ENCODE measurements around the gene SNX22. TPM values are rescaled to one million over a fixed set of nuclear protein-coding genes. Genes with fewer than 3 reads are reported as not detected.
A peak's percentile ranks its signal among the peaks of the same experiment; 100 is the strongest.

The SNX22 gene
- total and polyA plus RNA-seq, 9 of the 15 experiments (the other 6 are each of a cell fraction or from before 2014, with no cell fraction given): 0.91 to 3.0 (median 2.0) TPM

DNA sequence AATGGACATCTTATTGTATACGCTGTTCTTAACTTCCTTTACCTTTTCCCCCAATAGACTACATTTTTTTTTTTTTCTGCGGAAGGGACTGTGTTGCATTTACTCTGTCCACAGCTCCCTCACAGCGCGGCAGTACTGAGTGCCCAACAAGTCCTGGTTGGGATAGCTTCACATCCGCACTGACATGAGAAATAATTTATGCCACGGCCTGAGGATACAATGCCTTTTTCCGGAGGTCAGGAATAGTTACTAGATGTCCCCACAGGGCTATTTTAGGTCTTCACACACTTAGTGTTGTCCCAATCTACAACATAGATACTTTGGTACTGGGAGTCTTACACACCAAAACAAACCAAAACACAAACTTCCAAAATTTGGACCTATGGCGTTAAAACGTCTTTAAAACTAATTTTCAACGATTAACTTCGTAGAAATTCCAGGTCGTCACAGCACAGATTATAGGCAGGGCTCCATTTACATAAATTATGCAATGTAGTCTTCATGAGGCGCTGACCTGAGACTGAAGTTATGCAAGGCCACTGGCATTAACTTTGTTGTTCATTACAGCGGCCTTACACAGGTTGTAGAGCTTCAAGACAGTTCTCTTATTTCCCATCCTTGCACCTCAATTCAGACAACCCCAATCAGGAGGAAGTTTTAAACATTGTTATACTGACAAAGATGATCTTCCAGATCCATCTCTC lies 12.3 kb downstream of the SNX22 start (continued):
- TF ChIP-seq MEIS2 (IDR thresholded peaks at IDR 0.05; ENCODE audit: partially characterized antibody) (peak; percentile 9), TSC22D4 (tag; IDR thresholded peaks at IDR 0.05) (no peak), TFAM (CRISPR knock-in tag; conservative IDR thresholded peaks at IDR 0.05) (no peak), DMBX1 (CRISPR knock-in tag; IDR thresholded peaks at IDR 0.05; ENCODE audit: borderline replicate concordance) (0 out of 2 replicates have a peak, but pooled peaks have one; percentile 3), ZEB2 (IDR thresholded peaks at IDR 0.05) (0 out of 2 replicates have a peak, but pooled peaks have one; percentile 23), ZNF644 (tag; IDR thresholded peaks at IDR 0.05; ENCODE audit: low read depth) (no peak), MYC (IDR thresholded peaks at IDR 0.05; ENCODE audit: low read depth, low read length) (no peak), MYC (CRISPR knock-in tag; IDR thresholded peaks at IDR 0.05; ENCODE audit: borderline replicate concordance, low read depth) (0 out of 2 replicates have a peak, but pooled peaks have one; percentile 12), TEAD4 (IDR thresholded peaks at IDR 0.05; ENCODE audit: low read length) (0 out of 2 replicates have a peak, but pooled peaks have one; percentile 7), TEAD4 (CRISPR knock-in tag; IDR thresholded peaks at IDR 0.05; ENCODE audit: borderline replicate concordance) (no peak), ARNT (IDR thresholded peaks at IDR 0.05) (no peak), ZNF79 (CRISPR knock-in tag; IDR thresholded peaks at IDR 0.05; ENCODE audit: low read depth) (no peak), CEBPG (CRISPR knock-in tag; IDR thresholded peaks at IDR 0.05) (peak; percentile 27; the same call in 1 of the 2 replicates), CEBPG (tag; conservative IDR thresholded peaks at IDR 0.05 in 1 of 2, IDR thresholded peaks at IDR 0.05 in 1 of 2) (peak; percentile 53 to 71; a peak in 3 of 4 replicates)
- TF ChIP-seq, protein P1, sequence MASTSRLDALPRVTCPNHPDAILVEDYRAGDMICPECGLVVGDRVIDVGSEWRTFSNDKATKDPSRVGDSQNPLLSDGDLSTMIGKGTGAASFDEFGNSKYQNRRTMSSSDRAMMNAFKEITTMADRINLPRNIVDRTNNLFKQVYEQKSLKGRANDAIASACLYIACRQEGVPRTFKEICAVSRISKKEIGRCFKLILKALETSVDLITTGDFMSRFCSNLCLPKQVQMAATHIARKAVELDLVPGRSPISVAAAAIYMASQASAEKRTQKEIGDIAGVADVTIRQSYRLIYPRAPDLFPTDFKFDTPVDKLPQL (IDR thresholded peaks at IDR 0.05; ENCODE audit: extremely low read depth, insufficient read length): no peak
- TF ChIP-seq, protein P2, sequence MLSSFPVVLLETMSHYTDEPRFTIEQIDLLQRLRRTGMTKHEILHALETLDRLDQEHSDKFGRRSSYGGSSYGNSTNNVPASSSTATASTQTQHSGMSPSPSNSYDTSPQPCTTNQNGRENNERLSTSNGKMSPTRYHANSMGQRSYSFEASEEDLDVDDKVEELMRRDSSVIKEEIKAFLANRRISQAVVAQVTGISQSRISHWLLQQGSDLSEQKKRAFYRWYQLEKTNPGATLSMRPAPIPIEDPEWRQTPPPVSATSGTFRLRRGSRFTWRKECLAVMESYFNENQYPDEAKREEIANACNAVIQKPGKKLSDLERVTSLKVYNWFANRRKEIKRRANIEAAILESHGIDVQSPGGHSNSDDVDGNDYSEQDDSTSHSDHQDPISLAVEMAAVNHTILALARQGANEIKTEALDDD (IDR thresholded peaks at IDR 0.05): 0 out of 2 replicates have a peak, but pooled peaks have one; percentile 6
- TF ChIP-seq, protein P3, sequence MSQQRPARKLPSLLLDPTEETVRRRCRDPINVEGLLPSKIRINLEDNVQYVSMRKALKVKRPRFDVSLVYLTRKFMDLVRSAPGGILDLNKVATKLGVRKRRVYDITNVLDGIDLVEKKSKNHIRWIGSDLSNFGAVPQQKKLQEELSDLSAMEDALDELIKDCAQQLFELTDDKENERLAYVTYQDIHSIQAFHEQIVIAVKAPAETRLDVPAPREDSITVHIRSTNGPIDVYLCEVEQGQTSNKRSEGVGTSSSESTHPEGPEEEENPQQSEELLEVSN (IDR thresholded peaks at IDR 0.05; ENCODE audit: borderline replicate concordance in 1 of 2, extremely low read depth in 1 of 2, insufficient read depth in 1 of 2, insufficient read length in 1 of 2, low read depth in 1 of 2, low read length in 1 of 2, poor library complexity in 1 of 2, severe bottlenecking in 1 of 2): no peak
- TF ChIP-seq, protein P4, sequence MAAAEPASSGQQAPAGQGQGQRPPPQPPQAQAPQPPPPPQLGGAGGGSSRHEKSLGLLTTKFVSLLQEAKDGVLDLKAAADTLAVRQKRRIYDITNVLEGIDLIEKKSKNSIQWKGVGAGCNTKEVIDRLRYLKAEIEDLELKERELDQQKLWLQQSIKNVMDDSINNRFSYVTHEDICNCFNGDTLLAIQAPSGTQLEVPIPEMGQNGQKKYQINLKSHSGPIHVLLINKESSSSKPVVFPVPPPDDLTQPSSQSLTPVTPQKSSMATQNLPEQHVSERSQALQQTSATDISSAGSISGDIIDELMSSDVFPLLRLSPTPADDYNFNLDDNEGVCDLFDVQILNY (CRISPR knock-in tag; IDR thresholded peaks at IDR 0.05): no peak
- TF ChIP-seq, protein P5, sequence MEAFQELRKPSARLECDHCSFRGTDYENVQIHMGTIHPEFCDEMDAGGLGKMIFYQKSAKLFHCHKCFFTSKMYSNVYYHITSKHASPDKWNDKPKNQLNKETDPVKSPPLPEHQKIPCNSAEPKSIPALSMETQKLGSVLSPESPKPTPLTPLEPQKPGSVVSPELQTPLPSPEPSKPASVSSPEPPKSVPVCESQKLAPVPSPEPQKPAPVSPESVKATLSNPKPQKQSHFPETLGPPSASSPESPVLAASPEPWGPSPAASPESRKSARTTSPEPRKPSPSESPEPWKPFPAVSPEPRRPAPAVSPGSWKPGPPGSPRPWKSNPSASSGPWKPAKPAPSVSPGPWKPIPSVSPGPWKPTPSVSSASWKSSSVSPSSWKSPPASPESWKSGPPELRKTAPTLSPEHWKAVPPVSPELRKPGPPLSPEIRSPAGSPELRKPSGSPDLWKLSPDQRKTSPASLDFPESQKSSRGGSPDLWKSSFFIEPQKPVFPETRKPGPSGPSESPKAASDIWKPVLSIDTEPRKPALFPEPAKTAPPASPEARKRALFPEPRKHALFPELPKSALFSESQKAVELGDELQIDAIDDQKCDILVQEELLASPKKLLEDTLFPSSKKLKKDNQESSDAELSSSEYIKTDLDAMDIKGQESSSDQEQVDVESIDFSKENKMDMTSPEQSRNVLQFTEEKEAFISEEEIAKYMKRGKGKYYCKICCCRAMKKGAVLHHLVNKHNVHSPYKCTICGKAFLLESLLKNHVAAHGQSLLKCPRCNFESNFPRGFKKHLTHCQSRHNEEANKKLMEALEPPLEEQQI (IDR thresholded peaks at IDR 0.05): 0 out of 2 replicates have a peak, but pooled peaks have one; percentile 31

Data from K562 (cell line).